NCI-H2107 treated with DMSO at 0.1 percent for 48 hours (cell line): Measurements from ENCODE around the gene SLC29A2.
"Not testable (repeated sequence)": the region's sequence is repeated elsewhere in the genome, so short reads cannot be mapped to it uniquely, and the experiment has no call there.

Experiments used
- DNase-seq: peaks from one replicate; lab custom pipeline; 2025; ENCODE audit not compliant: unreplicated experiment; lab: John Stamatoyannopoulos, UW

SLC29A2 gene

GRCh38 chr11:66321606-66322005 is 50.0 kb downstream of the SLC29A2 start:
- DNase-seq: no peak

- not testable (repeated sequence) for DNase-seq
Measured at GRCh38 chr11:66320748-66321147, 50.8 kb downstream of the SLC29A2 start.

- not testable (repeated sequence) for DNase-seq
Measured at GRCh38 chr11:66320289-66320688, 51.3 kb downstream of the SLC29A2 start.

GRCh38 chr11:66318600-66318970 is 53.0 kb downstream of the SLC29A2 start:
- DNase-seq: no peak

GRCh38 chr11:66317723-66318599 is 53.6 kb downstream of the SLC29A2 start:
- DNase-seq: no peak

- no peak for DNase-seq
Measured at GRCh38 chr11:66317322-66317722, 54.2 kb downstream of the SLC29A2 start.

- no peak for DNase-seq
Measured at GRCh38 chr11:66316849-66317251, 54.7 kb downstream of the SLC29A2 start, which contains the start of gene CD248. Gene CD248 (minus strand): TSS chr11:66317044. CDS start chr11:66317027, 17 bp downstream.

- no peak for DNase-seq
Measured at GRCh38 chr11:66315921-66316811, 55.4 kb downstream of the SLC29A2 start.

- DNase-seq: no peak
Measured at GRCh38 chr11:66315498-66315885, 56.1 kb downstream of the SLC29A2 start.

- DNase-seq: no peak
Measured at GRCh38 chr11:66314561-66315497, 56.7 kb downstream of the SLC29A2 start.

- no peak for DNase-seq
Measured at GRCh38 chr11:66314186-66314501, 57.4 kb downstream of the SLC29A2 start.

- no peak for DNase-seq
Measured at GRCh38 chr11:66313321-66314185, 58.0 kb downstream of the SLC29A2 start.

- peak; percentile 83 for DNase-seq
Measured at GRCh38 chr11:66312549-66313320, 58.8 kb downstream of the SLC29A2 start.
